Left cardiac atrium (tissue), 4 donors: ENCODE measurements around the gene CRB2. TPM values are rescaled to one million over a fixed set of nuclear protein-coding genes. Genes with fewer than 3 reads are reported as not detected.

ENCODE experiments used
- ATAC-seq, 2 donors: fragments of 200-7000 bp; cut with Tn5 transposase; one replicate each; pipeline ENCODE4 v1.9.1; 2020; ENCODE audit warnings: mild to moderate bottlenecking in 2 of 2, moderate library complexity in 2 of 2
- DNase-seq: peaks from one replicate; pipeline ENCODE4 v3.0.0-alpha.2; 2020
- intact Hi-C, 2 donors: fragments of 100-400 bp; cut with DNase I; formaldehyde crosslinking; loops; one replicate each; pipeline versions ENCODE4 v1.14.1 to v1.15.1; 2022 to 2023
- total RNA-seq, 2 donors: library from RNA; stranded (reverse); fragmentation: NEBNext Ultra II Directional; extraction: Animal tissue kit (Norgen Biotek cat#: 25700); gene quantifications; one replicate each; pipeline ENCODE4 v1.2.1, GENCODE V29; 2021
- donor health status: DM: no; HTN: yes; CAD: no.
- donor health status: DM: no; HTN: yes; CAD: no; lungs with severe emphysema.
- donor health status: DM: yes; HTN: yes; CAD: no.
- donor health status: Dilated cardiomyopathy.

Gene CRB2
- total RNA-seq, 2 donors from 2014 or later: 1.3 to 2.2 TPM

DNA sequence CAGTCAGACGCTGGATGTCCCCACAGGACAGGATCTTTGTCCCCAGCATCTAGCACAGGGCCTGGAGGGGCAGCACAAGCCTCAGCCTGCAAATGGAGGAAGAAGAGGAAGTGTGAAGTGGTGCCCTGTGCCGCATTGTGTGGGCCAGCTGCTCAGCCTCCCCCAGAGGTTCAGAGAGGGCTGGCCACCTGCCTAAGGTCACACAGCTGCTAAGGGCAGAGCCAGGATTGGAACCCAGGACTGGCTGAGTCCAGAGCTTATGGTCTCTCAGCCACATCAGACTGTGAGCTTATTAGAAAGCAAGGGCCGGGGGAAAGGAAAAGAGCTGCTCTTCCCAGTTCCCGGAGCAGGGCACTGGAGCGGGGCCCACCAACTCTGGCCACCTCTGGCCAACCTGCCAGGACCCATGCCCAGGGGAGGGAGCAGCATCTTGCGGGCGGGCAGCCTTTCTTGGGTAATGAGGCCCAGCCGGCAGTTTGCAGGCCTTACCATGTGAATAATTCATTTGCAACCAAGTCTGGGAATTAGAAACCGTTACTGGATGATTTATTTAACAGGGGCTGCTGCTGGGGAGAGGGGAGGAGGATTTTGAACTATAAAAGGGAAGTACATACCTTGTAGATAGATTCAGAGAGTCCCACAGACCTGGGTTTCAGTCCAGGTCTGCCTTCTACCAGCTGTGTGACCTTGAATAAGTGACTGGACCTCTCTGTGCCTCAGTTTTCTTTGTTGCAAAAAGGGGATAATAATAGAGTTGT lies 11.6 kb upstream of the CRB2 start:
- ATAC-seq: no peak
- intact Hi-C loops: loop anchor here (5.0 to 10.0 kb wide), 2 partner anchors 77 to 250 kb away; partner anchors contain the start of gene STRBP (in 1 of the 2)
- no peak for DNase-seq

- DNase-seq: no peak
- no peak for ATAC-seq
- intact Hi-C loops: loop anchor here in 1 of 2 donors (10.0 kb wide), 1 partner anchor 251 kb away; no protein-coding TSS in a partner anchor
Measured at GRCh38 chr9:123345567-123345955, 10.4 kb upstream of the CRB2 start.

- DNase-seq: no peak
- intact Hi-C loops: loop anchor here in 1 of 2 donors (10.0 kb wide), 1 partner anchor 251 kb away; no protein-coding TSS in a partner anchor
- no peak for ATAC-seq
Measured at GRCh38 chr9:123346026-123346425, 10.0 kb upstream of the CRB2 start.

DNA sequence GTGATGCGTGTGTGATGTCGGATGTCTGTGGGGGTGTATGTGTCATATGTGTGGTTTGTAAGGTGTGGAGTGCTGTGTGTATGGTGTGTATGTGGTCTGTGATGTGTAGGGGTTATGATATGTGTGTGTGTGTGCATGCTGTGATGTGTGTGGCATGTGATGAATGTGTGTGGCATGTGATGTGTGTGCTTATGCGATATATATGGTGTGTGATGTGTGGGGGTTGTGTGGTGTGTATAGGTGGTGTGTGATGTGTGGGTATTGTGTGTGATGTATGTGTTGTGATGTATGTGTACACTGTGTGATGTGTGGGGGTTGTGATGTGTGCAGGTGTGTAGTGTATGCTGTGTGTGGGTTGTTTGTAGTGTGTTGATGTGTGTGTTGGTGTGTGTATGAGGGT lies 9.2 kb upstream of the CRB2 start:
- intact Hi-C loops: loop anchor here in 1 of 2 donors (10.0 kb wide), 1 partner anchor 252 kb away; no protein-coding TSS in a partner anchor
- no peak for DNase-seq
- ATAC-seq: no peak

DNA sequence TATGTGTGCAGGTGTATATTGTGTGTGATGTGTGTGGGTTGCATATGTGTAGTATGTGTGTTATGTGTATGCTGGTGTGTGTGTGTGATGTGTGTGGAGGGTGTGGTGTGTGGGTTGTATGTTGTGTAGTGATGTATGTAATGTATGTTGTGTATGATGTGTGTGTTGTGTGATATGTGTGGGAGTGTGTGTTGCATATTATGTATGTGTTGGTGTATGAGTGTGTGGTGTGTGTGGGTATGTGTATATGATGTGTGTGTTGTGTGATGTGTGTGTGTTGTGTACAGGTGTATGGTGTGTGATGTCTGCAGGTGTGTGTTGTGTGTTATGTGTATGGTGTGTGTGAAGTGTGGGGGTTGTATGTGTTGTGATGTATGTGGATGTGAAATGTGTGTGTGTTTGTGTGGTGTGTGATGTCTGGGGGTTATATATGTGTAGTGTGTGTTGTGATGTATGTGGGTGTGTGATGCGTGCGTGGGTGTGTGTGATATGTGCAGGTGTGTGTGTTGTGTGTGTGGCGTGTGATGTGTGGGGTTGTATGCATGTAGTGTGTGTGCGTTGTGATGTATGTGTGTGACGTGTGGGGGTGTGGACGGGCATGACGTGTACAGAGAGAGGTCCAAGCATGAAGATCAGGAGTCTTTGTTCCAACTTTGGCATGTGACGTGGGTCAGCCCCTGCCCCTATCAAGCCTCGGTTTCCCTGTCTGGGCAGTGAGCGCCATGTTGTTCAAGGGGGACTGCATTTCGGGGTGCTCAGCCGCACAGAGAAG lies 8.5 kb upstream of the CRB2 start:
- intact Hi-C loops: loop anchor here in 1 of 2 donors (10.0 kb wide), 1 partner anchor 253 kb away; no protein-coding TSS in a partner anchor
- DNase-seq (no peak), ATAC-seq (no peak)

DNA sequence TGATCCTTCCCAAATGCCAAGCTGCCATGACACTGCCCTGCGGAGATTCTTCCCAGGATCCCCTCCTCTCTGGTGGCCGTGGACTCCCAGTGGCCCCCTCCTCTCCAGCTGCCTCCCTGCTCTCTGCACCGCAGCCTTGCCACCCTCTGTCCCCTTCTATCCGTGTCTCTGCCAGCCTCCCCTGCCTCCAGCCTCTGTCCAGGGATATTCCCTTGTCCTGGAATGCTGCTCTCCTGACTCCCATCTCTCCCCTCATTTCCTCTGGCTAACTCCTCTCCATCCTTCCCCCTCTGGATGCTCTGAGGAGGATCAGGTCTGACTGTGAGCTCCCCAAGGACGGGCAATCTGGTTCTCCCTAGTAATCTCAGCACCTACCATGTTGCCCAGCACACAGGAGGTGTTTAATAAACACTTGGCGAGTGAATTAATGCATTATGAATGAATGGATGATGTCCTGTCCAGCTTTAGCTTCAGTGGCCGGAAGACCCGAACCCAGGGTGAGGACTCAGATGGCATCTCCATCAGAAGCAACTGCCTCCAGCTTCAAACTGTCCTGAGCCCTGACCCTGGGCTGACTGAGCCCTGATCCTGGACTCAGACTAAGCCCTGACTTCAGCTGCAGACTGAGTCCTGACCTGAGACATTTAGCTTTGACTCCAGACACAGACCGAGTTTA lies 7.5 kb upstream of the CRB2 start:
- intact Hi-C loops: loop anchor here in 1 of 2 donors (10.0 kb wide), 1 partner anchor 254 kb away; no protein-coding TSS in a partner anchor
- ATAC-seq (no peak), DNase-seq (no peak)

DNA sequence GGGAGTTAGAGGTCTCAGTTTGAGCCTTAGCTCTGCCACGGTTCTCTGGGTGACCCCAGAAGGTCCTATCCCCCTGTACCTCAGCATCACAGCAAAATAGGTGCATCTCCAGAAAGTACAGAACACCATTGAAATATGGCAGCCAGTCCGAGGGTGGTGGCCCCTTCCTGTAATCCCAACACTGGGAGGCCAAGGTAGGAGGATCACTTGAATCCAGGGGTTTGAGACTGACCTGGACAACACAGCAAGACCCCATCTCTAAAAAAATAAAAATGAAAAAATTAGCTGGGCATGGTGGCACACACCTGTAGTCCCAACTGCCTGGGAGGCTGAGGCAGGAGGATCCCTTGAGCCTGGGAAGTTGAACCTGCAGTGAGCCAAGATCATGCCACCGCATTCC lies 7.0 kb upstream of the CRB2 start:
- intact Hi-C loops: loop anchor here in 1 of 2 donors (10.0 kb wide), 1 partner anchor 254 kb away; no protein-coding TSS in a partner anchor
- ATAC-seq: no peak
- DNase-seq: no peak

GRCh38 chr9:123349691-123350480 lies 6.1 kb upstream of the CRB2 start:
- peak; percentile 75 to 76 for ATAC-seq
- intact Hi-C loops: loop anchor here (5.0 to 10.0 kb wide), 2 partner anchors 255 to 268 kb away; no protein-coding TSS in a partner anchor
- no peak for DNase-seq

- ATAC-seq (peak in 1 of 2 donors; percentile 6), DNase-seq (no peak)
- intact Hi-C loops: loop anchor here in 1 of 2 donors (5.0 kb wide), 1 partner anchor 268 kb away; no protein-coding TSS in a partner anchor
Measured at GRCh38 chr9:123350590-123351310, 5.2 kb upstream of the CRB2 start.

- DNase-seq: no peak
- intact Hi-C loops: loop anchor here in 1 of 2 donors (5.0 kb wide), 1 partner anchor 271 kb away; no protein-coding TSS in a partner anchor
- ATAC-seq: peak in 1 of 2 donors; percentile 7
Measured at GRCh38 chr9:123353041-123353440, 3.0 kb upstream of the CRB2 start.

- ATAC-seq: peak; percentile 79 to 80
- peak; percentile 74 for DNase-seq
- intact Hi-C loops: loop anchor here in 1 of 2 donors (2.0 to 5.0 kb wide), 2 partner anchors 31 to 272 kb away; no protein-coding TSS in a partner anchor
Measured at GRCh38 chr9:123353984-123354591, 1.9 kb upstream of the CRB2 start.

GRCh38 chr9:123354806-123355508 lies 1.0 kb upstream of the CRB2 start:
- ATAC-seq (no peak), DNase-seq (no peak)
- intact Hi-C loops: loop anchor here in 1 of 2 donors (2.0 to 5.0 kb wide), 2 partner anchors 30 to 273 kb away; no protein-coding TSS in a partner anchor

DNA sequence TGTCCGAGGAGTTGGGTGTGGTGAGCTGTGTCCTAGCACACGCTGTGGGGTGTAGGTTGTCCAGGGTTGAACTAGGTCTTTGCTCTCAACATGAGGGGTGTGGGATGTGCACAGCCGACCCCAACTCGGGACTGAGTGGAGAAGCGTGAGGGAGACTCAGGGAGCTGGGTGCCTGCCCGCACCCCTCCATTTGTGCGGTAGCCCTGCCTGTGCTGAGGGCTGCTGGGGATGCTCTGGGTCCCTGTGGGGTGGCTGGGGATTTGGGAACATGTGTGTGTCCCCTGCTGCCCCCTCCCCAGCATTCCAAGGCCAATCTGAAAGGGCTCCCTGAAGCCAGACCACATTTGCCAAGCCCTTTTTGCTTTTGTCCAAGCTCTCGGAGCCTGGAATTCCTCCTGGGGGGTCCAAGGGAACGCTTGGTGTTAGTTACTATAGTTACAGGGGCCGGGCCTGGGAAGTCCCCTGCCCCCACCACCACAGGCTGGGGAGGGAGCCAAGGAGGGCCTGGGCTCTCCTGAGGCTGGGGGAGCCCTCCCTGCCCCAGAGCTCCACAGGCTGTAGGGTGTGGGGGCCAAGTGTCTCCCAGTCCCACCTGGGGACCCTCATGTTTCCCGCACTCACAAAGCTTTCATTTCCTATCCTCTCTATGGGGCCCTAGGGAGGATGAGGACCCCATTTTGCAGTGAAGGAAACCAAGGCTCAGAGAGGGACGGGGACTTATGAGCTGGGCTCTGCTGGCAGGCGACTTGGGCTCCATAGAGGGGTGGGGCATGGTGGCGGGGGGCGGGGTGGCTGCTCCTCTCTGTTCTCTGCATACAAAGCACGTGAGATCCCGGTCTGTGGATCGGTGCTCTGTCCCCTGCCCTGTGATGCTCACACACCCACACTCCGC lies 1.1 kb downstream of the CRB2 start:
- no peak for ATAC-seq
- no peak for DNase-seq
- intact Hi-C loops: no loop called here

GRCh38 chr9:123357743-123358059 lies 1.7 kb downstream of the CRB2 start:
- no peak for ATAC-seq
- DNase-seq: no peak
- intact Hi-C loops: no loop called here

DNA sequence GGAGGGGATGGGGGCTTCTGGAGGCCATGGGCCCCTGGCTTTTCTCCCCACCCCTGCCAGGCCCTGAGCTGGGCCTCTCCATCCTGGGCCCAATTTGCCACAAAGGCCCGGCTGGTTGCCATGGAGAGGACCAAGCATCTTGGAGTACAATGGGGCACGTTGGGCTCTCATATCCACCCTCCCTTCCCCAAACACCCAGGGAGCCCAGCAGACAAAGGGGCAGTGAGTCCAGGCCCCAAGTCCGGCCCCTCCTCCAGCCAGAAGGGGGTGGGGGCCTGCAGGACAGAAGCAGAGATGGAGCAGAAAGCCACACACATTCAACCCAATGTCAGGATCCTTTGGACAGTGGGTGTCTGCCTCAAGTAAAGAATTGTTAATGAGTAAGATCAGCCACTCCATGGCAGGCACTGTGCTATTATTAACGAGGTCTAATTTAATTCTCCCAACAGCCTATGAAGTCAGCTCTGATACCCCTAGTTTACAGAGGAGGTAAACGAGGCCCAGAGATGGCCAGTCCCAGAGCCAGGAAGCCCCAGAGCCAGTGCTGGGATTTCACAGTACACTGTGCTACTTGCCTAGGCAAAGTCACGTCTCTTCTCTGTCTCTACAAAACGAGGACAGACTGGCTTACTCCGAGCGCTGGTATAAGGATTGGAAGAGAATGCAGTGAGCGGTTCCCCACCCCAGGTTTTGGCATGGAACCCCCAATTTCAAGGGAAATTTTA lies 2.3 kb downstream of the CRB2 start:
- no peak for ATAC-seq
- intact Hi-C loops: no loop called here
- no peak for DNase-seq
